HG03039 (cell line): ENCODE measurements around the gene HCN1.
"Not testable (repeated sequence)": the region's sequence is repeated elsewhere in the genome, so short reads cannot be mapped to it uniquely, and the experiment has no call there.

Experiments
- ATAC-seq: cut with Tn5 transposase; IDR thresholded peaks from one replicate; pipeline ENCODE4 v1.9.1; 2021; ENCODE audit warnings: mild to moderate bottlenecking, moderate library complexity; ENCODE audit not compliant: unreplicated experiment

The HCN1 gene

GRCh38 chr5:45437752-45438151 lies 258.4 kb downstream of the HCN1 start:
- no peak for ATAC-seq

- ATAC-seq = no peak
These were observed 278.7 kb downstream of the HCN1 start for GRCh38 chr5:45417285-45417998.

GRCh38 chr5:45414620-45415573 lies 281.3 kb downstream of the HCN1 start:
- ATAC-seq = no peak

GRCh38 chr5:45411971-45412612 lies 284.1 kb downstream of the HCN1 start:
- no peak for ATAC-seq

- no peak for ATAC-seq
These were observed 285.7 kb downstream of the HCN1 start for GRCh38 chr5:45410304-45410995.

- no peak for ATAC-seq
These were observed 288.1 kb downstream of the HCN1 start for GRCh38 chr5:45408067-45408466.

- no peak for ATAC-seq
These were observed 293.2 kb downstream of the HCN1 start for GRCh38 chr5:45402804-45403455.

GRCh38 chr5:45399041-45399440 lies 297.1 kb downstream of the HCN1 start:
- no peak for ATAC-seq

- ATAC-seq = no peak
These were observed 310.7 kb downstream of the HCN1 start for GRCh38 chr5:45385321-45386058.

GRCh38 chr5:45383985-45384384 lies 312.2 kb downstream of the HCN1 start:
- ATAC-seq = no peak

GRCh38 chr5:45382583-45382982 lies 313.6 kb downstream of the HCN1 start:
- no peak for ATAC-seq

GRCh38 chr5:45376417-45376816 lies 319.8 kb downstream of the HCN1 start:
- ATAC-seq = no peak

GRCh38 chr5:45372629-45373028 lies 323.6 kb downstream of the HCN1 start:
- no peak for ATAC-seq

GRCh38 chr5:45371423-45371822 lies 324.8 kb downstream of the HCN1 start:
- ATAC-seq = not testable (repeated sequence)

GRCh38 chr5:45355189-45355992 lies 340.8 kb downstream of the HCN1 start:
- no peak for ATAC-seq

GRCh38 chr5:45336464-45336863 lies 359.7 kb downstream of the HCN1 start:
- ATAC-seq = no peak

- no peak for ATAC-seq
These were observed 360.2 kb downstream of the HCN1 start for GRCh38 chr5:45335978-45336377.

- no peak for ATAC-seq
These were observed 360.8 kb downstream of the HCN1 start for GRCh38 chr5:45335346-45335745.

- ATAC-seq = no peak
These were observed 361.2 kb downstream of the HCN1 start for GRCh38 chr5:45334939-45335338.
